Neural cell (in vitro differentiated cells): ENCODE measurements around the gene SH3RF1. TPM values are rescaled to one million over a fixed set of nuclear protein-coding genes. Genes with fewer than 3 reads are reported as not detected.

Experiments
- H2AFZ ChIP-seq: fragments of 200-600, 300-800 bp; sonication (generic), shearing (Covaris generic); 2 replicates; pipeline ENCODE4 v1.6.0; 2014; ENCODE audit warnings: low read depth, mild to moderate bottlenecking, antibody characterized with exemption, low read length, moderate library complexity
- H3F3A ChIP-seq: fragments of 200-600 bp; shearing (Covaris generic); 2 replicates; pipeline ENCODE4 v1.6.1; 2016; ENCODE audit warnings: mild to moderate bottlenecking, moderate library complexity, mixed read lengths, antibody characterized with exemption, low read length; ENCODE audit not compliant: insufficient read depth, poor library complexity, severe bottlenecking
- H3K27ac ChIP-seq: fragments of 200-600, 300-800 bp; sonication (generic), shearing (Covaris generic); 2 replicates; pipeline ENCODE4 v1.5.1; 2014; ENCODE audit warnings: mild to moderate bottlenecking, low read length, moderate library complexity
- H3K27me3 ChIP-seq: fragments of 300-800, 200-600 bp; sonication (generic), shearing (Covaris generic); 2 replicates; pipeline ENCODE4 v1.6.0; 2014; ENCODE audit warnings: mild to moderate bottlenecking, low read depth, low read length, moderate library complexity; ENCODE audit not compliant: insufficient read depth
- H3K36me3 ChIP-seq: fragments of 300-800, 200-600 bp; sonication (generic), shearing (Covaris generic); 2 replicates; pipeline ENCODE4 v1.5.1; 2014; ENCODE audit warnings: mild to moderate bottlenecking, antibody characterized with exemption, low read length, moderate library complexity; ENCODE audit not compliant: insufficient read depth
- H3K4me2 ChIP-seq: fragments of 300-800, 200-600 bp; sonication (generic), shearing (Covaris generic); 2 replicates; pipeline ENCODE4 v1.6.0; 2014; ENCODE audit warnings: mild to moderate bottlenecking, low read length
- H3K4me3 ChIP-seq: fragments of 300-800, 200-600 bp; sonication (generic), shearing (Covaris generic); 2 replicates; pipeline ENCODE4 v1.5.1; 2014; ENCODE audit warnings: mild to moderate bottlenecking, low read length, moderate library complexity
- H3K79me2 ChIP-seq: fragments of 200-600 bp; shearing (Covaris generic); replicated peaks from 2 replicates; pipeline ENCODE4 v1.6.0; 2014; ENCODE audit warnings: mild to moderate bottlenecking, low read length, moderate library complexity; ENCODE audit not compliant: insufficient read depth
- H3K9ac ChIP-seq: fragments of 300-800, 200-600 bp; sonication (generic), shearing (Covaris generic); 2 replicates; pipeline ENCODE4 v1.6.1; 2016; ENCODE audit warnings: mild to moderate bottlenecking, low read length, mixed read lengths
- H3K9me2 ChIP-seq: fragments of 200-600 bp; shearing (Covaris generic); 2 replicates; pipeline ENCODE4 v1.6.1; 2016; ENCODE audit warnings: mild to moderate bottlenecking, low read length, mixed read lengths; ENCODE audit not compliant: insufficient read depth
- H3K9me3 ChIP-seq: fragments of 200-600, 300-800 bp; sonication (generic), shearing (Covaris generic); 2 replicates; pipeline ENCODE4 v1.6.1; 2016; ENCODE audit warnings: mild to moderate bottlenecking, mixed run types, low read length, moderate library complexity, mixed read lengths
- H4K20me1 ChIP-seq: fragments of 200-600 bp; shearing (Covaris generic); 2 replicates; pipeline ENCODE4 v1.6.1; 2016; ENCODE audit warnings: mild to moderate bottlenecking, mixed run types; ENCODE audit not compliant: insufficient read depth
- EP300 ChIP-seq: fragments of 450-650 bp; conservative IDR thresholded peaks from 2 replicates; pipeline ENCODE4 v1.6.1; 2014; ENCODE audit warnings: antibody characterized with exemption, mild to moderate bottlenecking, moderate library complexity; ENCODE audit not compliant: poor library complexity, severe bottlenecking
- EZH2 ChIP-seq: fragments of 200-600, 300-800 bp; shearing (Covaris generic), sonication (generic); IDR thresholded peaks from 2 replicates; pipeline ENCODE4 v1.6.1; 2014; ENCODE audit warnings: antibody characterized with exemption, low read length, borderline replicate concordance, mild to moderate bottlenecking; ENCODE audit not compliant: insufficient read depth, poor library complexity, severe bottlenecking
- MXI1 ChIP-seq: fragments of 450-650 bp; conservative IDR thresholded peaks from 2 replicates; pipeline ENCODE4 v1.6.1; 2014; ENCODE audit warnings: antibody characterized with exemption, mild to moderate bottlenecking; ENCODE audit not compliant: poor library complexity, severe bottlenecking
- POLR2AphosphoS5 ChIP-seq: IDR thresholded peaks from 2 replicates; pipeline ENCODE4 v1.6.1; 2012
- RAD21 ChIP-seq: fragments of 450-650 bp; conservative IDR thresholded peaks from 2 replicates; pipeline ENCODE4 v1.6.1; 2014; ENCODE audit warnings: antibody characterized with exemption, mild to moderate bottlenecking, moderate library complexity
- SMC3 ChIP-seq: fragments of 450-650 bp; conservative IDR thresholded peaks from 2 replicates; pipeline ENCODE4 v1.6.1; 2014; ENCODE audit warnings: antibody characterized with exemption, mild to moderate bottlenecking, moderate library complexity; ENCODE audit not compliant: poor library complexity
- TAF1 ChIP-seq: IDR thresholded peaks from 2 replicates; pipeline ENCODE4 v1.6.1; 2012; ENCODE audit warnings: low read depth
- polyA plus RNA-seq: library from polyadenylated mRNA; depleted of rRNA; stranded (reverse); fragments of >200 nt; gene quantifications from 2 replicates; pipeline ENCODE4 v1.2.3, GENCODE V29; 2014
- TF ChIP-seq, protein P1 (sequence below): fragments of 450-650 bp; IDR thresholded peaks from 2 replicates; pipeline ENCODE4 v1.5.1; 2014; ENCODE audit warnings: antibody characterized with exemption, mild to moderate bottlenecking, moderate library complexity; ENCODE audit not compliant: poor library complexity, severe bottlenecking
- TF ChIP-seq, protein P2 (sequence below): IDR thresholded peaks from 2 replicates; pipeline ENCODE4 v1.6.1; 2012; ENCODE audit warnings: borderline replicate concordance

Gene SH3RF1
- polyA plus RNA-seq, 1 donor from 2014 or later: 3.1 TPM

DNA sequence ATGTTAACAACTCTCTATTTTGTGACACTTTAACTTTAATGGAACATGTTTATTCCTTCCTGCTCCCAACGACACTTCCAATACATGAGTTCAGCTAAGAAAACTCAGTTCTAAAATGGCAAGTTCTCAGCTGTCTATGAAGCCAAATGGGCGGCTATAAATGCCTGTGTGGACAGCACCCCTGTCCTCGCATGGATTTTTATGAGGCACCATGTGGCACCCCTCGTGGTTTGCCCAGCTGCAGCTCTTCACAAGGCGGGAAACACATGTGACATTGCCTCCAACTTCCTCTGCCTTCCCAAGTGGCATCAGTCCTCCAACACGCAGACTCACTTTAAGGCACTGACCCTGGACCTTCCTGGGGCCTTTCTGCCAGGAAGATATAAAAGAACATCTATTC lies 48.0 kb downstream of the SH3RF1 start:
- H3K9me2 ChIP-seq: no peaks in the 10 kb centered on the region
- no peaks in the 10 kb centered on the region for H4K20me1 ChIP-seq
- no peaks in the 10 kb centered on the region for H3K9me3 ChIP-seq
- TF ChIP-seq EZH2 (no peak), EP300 (no peak), MXI1 (no peak), SMC3 (no peak), POLR2AphosphoS5 (no peak), TAF1 (no peak), RAD21 (no peak)
- TF ChIP-seq, protein P1, sequence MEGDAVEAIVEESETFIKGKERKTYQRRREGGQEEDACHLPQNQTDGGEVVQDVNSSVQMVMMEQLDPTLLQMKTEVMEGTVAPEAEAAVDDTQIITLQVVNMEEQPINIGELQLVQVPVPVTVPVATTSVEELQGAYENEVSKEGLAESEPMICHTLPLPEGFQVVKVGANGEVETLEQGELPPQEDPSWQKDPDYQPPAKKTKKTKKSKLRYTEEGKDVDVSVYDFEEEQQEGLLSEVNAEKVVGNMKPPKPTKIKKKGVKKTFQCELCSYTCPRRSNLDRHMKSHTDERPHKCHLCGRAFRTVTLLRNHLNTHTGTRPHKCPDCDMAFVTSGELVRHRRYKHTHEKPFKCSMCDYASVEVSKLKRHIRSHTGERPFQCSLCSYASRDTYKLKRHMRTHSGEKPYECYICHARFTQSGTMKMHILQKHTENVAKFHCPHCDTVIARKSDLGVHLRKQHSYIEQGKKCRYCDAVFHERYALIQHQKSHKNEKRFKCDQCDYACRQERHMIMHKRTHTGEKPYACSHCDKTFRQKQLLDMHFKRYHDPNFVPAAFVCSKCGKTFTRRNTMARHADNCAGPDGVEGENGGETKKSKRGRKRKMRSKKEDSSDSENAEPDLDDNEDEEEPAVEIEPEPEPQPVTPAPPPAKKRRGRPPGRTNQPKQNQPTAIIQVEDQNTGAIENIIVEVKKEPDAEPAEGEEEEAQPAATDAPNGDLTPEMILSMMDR: no peak
- TF ChIP-seq, protein P2, sequence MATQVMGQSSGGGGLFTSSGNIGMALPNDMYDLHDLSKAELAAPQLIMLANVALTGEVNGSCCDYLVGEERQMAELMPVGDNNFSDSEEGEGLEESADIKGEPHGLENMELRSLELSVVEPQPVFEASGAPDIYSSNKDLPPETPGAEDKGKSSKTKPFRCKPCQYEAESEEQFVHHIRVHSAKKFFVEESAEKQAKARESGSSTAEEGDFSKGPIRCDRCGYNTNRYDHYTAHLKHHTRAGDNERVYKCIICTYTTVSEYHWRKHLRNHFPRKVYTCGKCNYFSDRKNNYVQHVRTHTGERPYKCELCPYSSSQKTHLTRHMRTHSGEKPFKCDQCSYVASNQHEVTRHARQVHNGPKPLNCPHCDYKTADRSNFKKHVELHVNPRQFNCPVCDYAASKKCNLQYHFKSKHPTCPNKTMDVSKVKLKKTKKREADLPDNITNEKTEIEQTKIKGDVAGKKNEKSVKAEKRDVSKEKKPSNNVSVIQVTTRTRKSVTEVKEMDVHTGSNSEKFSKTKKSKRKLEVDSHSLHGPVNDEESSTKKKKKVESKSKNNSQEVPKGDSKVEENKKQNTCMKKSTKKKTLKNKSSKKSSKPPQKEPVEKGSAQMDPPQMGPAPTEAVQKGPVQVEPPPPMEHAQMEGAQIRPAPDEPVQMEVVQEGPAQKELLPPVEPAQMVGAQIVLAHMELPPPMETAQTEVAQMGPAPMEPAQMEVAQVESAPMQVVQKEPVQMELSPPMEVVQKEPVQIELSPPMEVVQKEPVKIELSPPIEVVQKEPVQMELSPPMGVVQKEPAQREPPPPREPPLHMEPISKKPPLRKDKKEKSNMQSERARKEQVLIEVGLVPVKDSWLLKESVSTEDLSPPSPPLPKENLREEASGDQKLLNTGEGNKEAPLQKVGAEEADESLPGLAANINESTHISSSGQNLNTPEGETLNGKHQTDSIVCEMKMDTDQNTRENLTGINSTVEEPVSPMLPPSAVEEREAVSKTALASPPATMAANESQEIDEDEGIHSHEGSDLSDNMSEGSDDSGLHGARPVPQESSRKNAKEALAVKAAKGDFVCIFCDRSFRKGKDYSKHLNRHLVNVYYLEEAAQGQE: no peak
- H3K9ac ChIP-seq: no peak overlapping the region
- no peak overlapping the region for H3K27ac ChIP-seq
- peaks cover 10% of the 10 kb centered on the region for H3K79me2 ChIP-seq
- no peaks in the 10 kb centered on the region for H3K27me3 ChIP-seq
- no peak overlapping the region for H3K4me3 ChIP-seq
- no peak overlapping the region for H3K4me2 ChIP-seq
- no peak overlapping the region for H2AFZ ChIP-seq
- no peaks in the 10 kb centered on the region for H3F3A ChIP-seq
- no peaks in the 10 kb centered on the region for H3K36me3 ChIP-seq

DNA sequence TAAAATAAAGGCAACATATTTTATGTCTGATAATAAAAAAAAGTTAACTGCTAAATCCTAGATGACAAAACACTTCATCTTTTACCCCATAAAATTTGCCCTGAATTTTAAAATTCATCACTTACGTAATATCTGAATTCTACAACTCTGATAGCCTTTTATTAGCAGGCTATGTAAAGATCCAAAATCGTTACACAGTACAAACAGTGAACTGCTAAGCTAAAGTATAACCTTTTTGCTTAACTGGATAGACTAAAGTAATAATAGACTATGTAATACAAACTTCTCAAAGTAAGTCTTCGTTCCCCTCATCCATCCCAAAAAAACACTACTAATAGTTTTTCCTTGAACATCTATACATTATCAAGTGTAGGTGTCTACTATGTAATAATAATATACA lies 49.1 kb downstream of the SH3RF1 start:
- Histone ChIP-seq H3K79me2 (peaks cover 16% of the 10 kb centered on the region), H3K4me2 (no peak overlapping the region), H3K9ac (no peak overlapping the region), H4K20me1 (no peaks in the 10 kb centered on the region), H2AFZ (no peak overlapping the region), H3F3A (no peaks in the 10 kb centered on the region), H3K4me3 (no peak overlapping the region), H3K9me2 (no peaks in the 10 kb centered on the region), H3K9me3 (no peaks in the 10 kb centered on the region), H3K36me3 (no peaks in the 10 kb centered on the region), H3K27ac (no peak overlapping the region), H3K27me3 (no peaks in the 10 kb centered on the region)
- TF ChIP-seq, protein P2: no peak
- no peak for TF ChIP-seq MXI1
- TF ChIP-seq TAF1: no peak
- TF ChIP-seq SMC3: no peak
- TF ChIP-seq RAD21: no peak
- no peak for TF ChIP-seq EP300
- no peak for TF ChIP-seq EZH2
- TF ChIP-seq, protein P1: no peak
- no peak for TF ChIP-seq POLR2AphosphoS5
